Mesenchymal stem cell (in vitro differentiated cells and primary cell): ENCODE measurements around the gene FIGN.

ENCODE experiments used
- DNase-seq: peaks from one replicate; pipeline ENCODE4 v3.0.0-alpha.2; 2013
- H2AFZ ChIP-seq: one replicate; pipeline ENCODE4 v1.6.1; 2013; ENCODE audit warnings: low read depth, mild to moderate bottlenecking, control low read depth, inconsistent platforms, low read length, moderate library complexity
- H2AK5ac ChIP-seq: 2 replicates; pipeline ENCODE4 v1.6.1; 2013; ENCODE audit warnings: low read length, moderate library complexity, mild to moderate bottlenecking, inconsistent platforms; ENCODE audit not compliant: severe bottlenecking
- H2BK120ac ChIP-seq: one replicate; pipeline ENCODE4 v1.6.1; 2013; ENCODE audit warnings: low read depth, mild to moderate bottlenecking, inconsistent platforms, low read length, moderate library complexity
- H2BK12ac ChIP-seq, 2 experiments: one replicate each; pipeline ENCODE4 v1.6.1; 2013; ENCODE audit warnings: inconsistent platforms in 2 of 2, low read length in 2 of 2, mild to moderate bottlenecking in 2 of 2, moderate library complexity in 2 of 2, control low read depth in 1 of 2
- H2BK15ac ChIP-seq: one replicate; pipeline ENCODE4 v1.6.1; 2013; ENCODE audit warnings: mild to moderate bottlenecking, low read depth, inconsistent platforms; ENCODE audit not compliant: poor library complexity, severe bottlenecking
- H2BK5ac ChIP-seq: 2 replicates; pipeline ENCODE4 v1.6.1; 2013; ENCODE audit warnings: low read depth, mild to moderate bottlenecking, low read length, control low read depth, inconsistent platforms; ENCODE audit not compliant: poor library complexity, severe bottlenecking
- H3K14ac ChIP-seq, 2 experiments: one replicate each; pipeline ENCODE4 v1.6.1; 2013; ENCODE audit warnings: inconsistent platforms in 2 of 2, low read length in 2 of 2, control low read depth in 1 of 2, mild to moderate bottlenecking in 1 of 2, moderate library complexity in 1 of 2
- H3K18ac ChIP-seq, 2 experiments: one replicate each; pipeline ENCODE4 v1.6.1; 2013; ENCODE audit warnings: inconsistent platforms in 2 of 2, low read length in 2 of 2, control low read depth in 1 of 2, low read depth in 1 of 2, mild to moderate bottlenecking in 1 of 2
- H3K23ac ChIP-seq, 2 experiments: one replicate each; pipeline ENCODE4 v1.6.1; 2013; ENCODE audit warnings: inconsistent platforms in 2 of 2, low read length in 2 of 2, mild to moderate bottlenecking in 2 of 2, moderate library complexity in 2 of 2, control low read depth in 1 of 2
- H3K27ac ChIP-seq: 2 replicates; pipeline ENCODE4 v1.5.1; 2013; ENCODE audit warnings: mild to moderate bottlenecking, moderate library complexity, low read length, control low read depth, inconsistent platforms; ENCODE audit not compliant: poor library complexity, severe bottlenecking
- H3K27me3 ChIP-seq, 2 experiments: 2 replicates each; pipeline versions ENCODE4 v1.6.1 to v1.7.0; 2013; ENCODE audit warnings: low read length in 2 of 2, mild to moderate bottlenecking in 2 of 2, moderate library complexity in 2 of 2, control low read depth in 1 of 2, inconsistent platforms in 1 of 2; ENCODE audit not compliant: control insufficient read depth in 1 of 2, insufficient read depth in 1 of 2
- H3K36me3 ChIP-seq, 2 experiments: 2 replicates each; pipeline versions ENCODE4 v1.6.1 to v1.7.0; 2013; ENCODE audit warnings: low read length in 2 of 2, control low read depth in 1 of 2, inconsistent platforms in 1 of 2, low read depth in 1 of 2, mild to moderate bottlenecking in 1 of 2; ENCODE audit not compliant: insufficient read depth in 2 of 2, control insufficient read depth in 1 of 2
- H3K4ac ChIP-seq, 2 experiments: one replicate each; pipeline ENCODE4 v1.6.1; 2013; ENCODE audit warnings: inconsistent platforms in 2 of 2, low read length in 2 of 2, mild to moderate bottlenecking in 2 of 2, moderate library complexity in 2 of 2, control low read depth in 1 of 2, low read depth in 1 of 2
- H3K4me1 ChIP-seq: 2 replicates; pipeline ENCODE4 v1.6.1; 2013; ENCODE audit warnings: low read depth, low read length, control low read depth; ENCODE audit not compliant: control insufficient read depth, insufficient read depth
- H3K4me2 ChIP-seq: 2 replicates; pipeline ENCODE4 v1.6.1; 2013; ENCODE audit warnings: low read length, mild to moderate bottlenecking, inconsistent platforms; ENCODE audit not compliant: poor library complexity, severe bottlenecking
- H3K4me3 ChIP-seq, 2 experiments: 2 replicates each; pipeline versions ENCODE4 v1.5.1 to v1.7.0; 2013; ENCODE audit warnings: low read length in 2 of 2, mild to moderate bottlenecking in 2 of 2, control low read depth in 1 of 2, low read depth in 1 of 2; ENCODE audit not compliant: insufficient read depth in 1 of 2
- H3K79me1 ChIP-seq: replicated peaks from 2 replicates; pipeline ENCODE4 v1.6.1; 2013; ENCODE audit warnings: mild to moderate bottlenecking, control low read depth, low read length, inconsistent platforms; ENCODE audit not compliant: poor library complexity, severe bottlenecking
- H3K9ac ChIP-seq: 2 replicates; pipeline ENCODE4 v1.7.0; 2013; ENCODE audit warnings: mild to moderate bottlenecking, low read length, moderate library complexity
- H3K9me3 ChIP-seq: 2 replicates; pipeline ENCODE4 v1.7.0; 2013; ENCODE audit warnings: mild to moderate bottlenecking, low read length; ENCODE audit not compliant: control insufficient read depth
- H4K8ac ChIP-seq: one replicate; pipeline ENCODE4 v1.6.1; 2013; ENCODE audit warnings: inconsistent platforms, mild to moderate bottlenecking, low read length, moderate library complexity
- H4K91ac ChIP-seq: one replicate; pipeline ENCODE4 v1.6.1; 2013; ENCODE audit warnings: mild to moderate bottlenecking, low read length, inconsistent platforms
- WGBS: methylation state at CpG from one replicate; pipeline ENCODE4 v1.1.7; 2013; ENCODE audit warnings: mixed read lengths; 5-methylcytosine and 5-hydroxymethylcytosine counted together

Gene FIGN

GRCh38 chr2:163753726-163754125 lies 17.9 kb upstream of the FIGN start:
- Histone ChIP-seq H2AK5ac (no peak overlapping the region), H4K91ac (no peak overlapping the region), H3K4me1 (peaks cover 2% of the 10 kb centered on the region), H3K4ac (no peak overlapping the region), H3K9ac (no peak overlapping the region), H3K36me3 (no peaks in the 10 kb centered on the region), H2BK12ac (no peak overlapping the region), H2BK15ac (no peak overlapping the region), H3K27me3 (no peaks in the 10 kb centered on the region), H3K4me2 (no peak overlapping the region), H2BK120ac (no peak overlapping the region), H2BK5ac (no peak overlapping the region), H4K8ac (no peak overlapping the region), H3K27ac (no peak overlapping the region), H3K79me1 (no peaks in the 10 kb centered on the region), H3K14ac (no peak overlapping the region), H3K9me3 (no peaks in the 10 kb centered on the region), H3K23ac (no peak overlapping the region), H3K4me3 (no peak overlapping the region), H3K18ac (no peak overlapping the region), H2AFZ (no peak overlapping the region)
- no peak for DNase-seq
- WGBS: no CpG with 5 or more reads among the region's 2 CpGs

- Histone ChIP-seq H3K18ac (no peak overlapping the region), H3K4me1 (peaks cover 2% of the 10 kb centered on the region), H3K4ac (no peak overlapping the region)
Measured at GRCh38 chr2:163752267-163752666, 16.5 kb upstream of the FIGN start.

GRCh38 chr2:163751696-163752095 lies 15.9 kb upstream of the FIGN start:
- no peaks in the 10 kb centered on the region for H3K9me3 ChIP-seq
- H3K4ac ChIP-seq: no peak overlapping the region
- no peak overlapping the region for H3K23ac ChIP-seq
- H2AFZ ChIP-seq: no peak overlapping the region
- H2BK5ac ChIP-seq: no peak overlapping the region
- no peak overlapping the region for H3K4me2 ChIP-seq
- H3K4me3 ChIP-seq: no peak overlapping the region
- no peak overlapping the region for H3K14ac ChIP-seq
- H2BK120ac ChIP-seq: no peak overlapping the region
- H2BK15ac ChIP-seq: no peak overlapping the region
- no peaks in the 10 kb centered on the region for H3K4me1 ChIP-seq
- no peak overlapping the region for H4K8ac ChIP-seq
- no peak overlapping the region for H2AK5ac ChIP-seq
- no peak overlapping the region for H2BK12ac ChIP-seq
- no peaks in the 10 kb centered on the region for H3K27me3 ChIP-seq
- H3K27ac ChIP-seq: no peak overlapping the region
- no peak overlapping the region for H4K91ac ChIP-seq
- no peak overlapping the region for H3K9ac ChIP-seq
- H3K79me1 ChIP-seq: no peaks in the 10 kb centered on the region
- no peaks in the 10 kb centered on the region for H3K36me3 ChIP-seq
- H3K18ac ChIP-seq: no peak overlapping the region
- peak; percentile 10 for DNase-seq

More at GRCh38 chr2:163752267-163752666, 16.5 kb upstream of the FIGN start:
- Histone ChIP-seq H2BK12ac (no peak overlapping the region), H3K9me3 (no peaks in the 10 kb centered on the region), H3K4me2 (no peak overlapping the region), H2BK120ac (no peak overlapping the region), H2BK5ac (no peak overlapping the region), H3K79me1 (no peaks in the 10 kb centered on the region), H3K27ac (no peak overlapping the region), H3K23ac (no peak overlapping the region), H3K14ac (no peak overlapping the region), H4K8ac (no peak overlapping the region), H2AFZ (no peak overlapping the region), H2BK15ac (no peak overlapping the region), H2AK5ac (no peak overlapping the region), H3K9ac (no peak overlapping the region), H3K36me3 (no peaks in the 10 kb centered on the region), H3K27me3 (no peaks in the 10 kb centered on the region), H4K91ac (no peak overlapping the region), H3K4me3 (no peak overlapping the region)
- no peak for DNase-seq
- WGBS: 94% methylated on average over 3 of the region's 5 CpGs

GRCh38 chr2:163748420-163748819 lies 12.6 kb upstream of the FIGN start:
- Histone ChIP-seq H3K14ac (no peak overlapping the region), H3K9me3 (no peaks in the 10 kb centered on the region), H3K4me2 (no peak overlapping the region), H2BK15ac (no peak overlapping the region), H3K36me3 (no peaks in the 10 kb centered on the region), H3K4me3 (no peak overlapping the region), H3K9ac (no peak overlapping the region), H4K8ac (no peak overlapping the region), H2BK120ac (no peak overlapping the region), H2BK5ac (no peak overlapping the region), H3K4ac (no peak overlapping the region), H2AK5ac (no peak overlapping the region), H3K79me1 (no peaks in the 10 kb centered on the region), H2BK12ac (no peak overlapping the region), H3K4me1 (no peaks in the 10 kb centered on the region), H4K91ac (no peak overlapping the region), H3K18ac (no peak overlapping the region), H3K27me3 (no peaks in the 10 kb centered on the region), H2AFZ (no peak overlapping the region), H3K27ac (no peak overlapping the region), H3K23ac (no peak overlapping the region)
- DNase-seq: no peak
